ENCODE measurements around the gene IL17REL.

DNA sequence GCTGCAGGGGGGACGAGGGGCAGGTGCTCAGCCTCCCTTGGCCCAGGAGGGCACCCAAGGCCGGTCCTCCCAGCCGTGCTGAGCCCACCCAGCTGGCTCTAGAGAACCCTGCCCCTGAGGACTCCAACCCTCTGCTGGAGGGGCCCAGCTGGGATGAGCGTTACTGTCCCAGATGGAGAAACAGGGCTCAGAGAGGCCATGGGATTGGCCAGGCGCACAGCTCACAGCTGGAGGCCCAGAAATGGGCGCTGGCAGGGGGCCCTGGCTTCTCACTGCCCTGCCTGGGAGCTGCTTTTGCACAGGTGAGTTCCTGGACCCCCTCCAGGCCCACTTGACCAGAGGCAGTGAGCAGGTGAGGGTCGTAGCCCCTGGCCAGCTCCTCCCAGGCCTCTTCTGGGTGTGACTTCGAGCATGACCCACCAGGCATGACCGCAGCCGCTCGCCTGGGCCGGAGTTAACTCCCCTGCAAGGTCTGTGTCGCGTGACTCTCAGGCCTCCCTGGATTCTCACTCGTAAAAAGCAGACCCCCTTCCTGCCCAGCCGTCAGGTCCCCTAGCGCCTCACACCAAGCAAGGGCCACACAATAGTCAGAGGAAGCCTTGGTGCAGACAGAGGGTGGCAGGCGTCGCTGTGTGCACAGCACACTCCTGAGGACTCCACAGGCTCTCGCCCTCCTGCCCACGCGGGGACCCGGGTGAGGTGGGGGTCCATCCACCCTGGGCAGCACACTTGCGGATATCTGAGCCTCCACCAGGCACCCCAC, 19.7 kb upstream of the IL17REL start:
- TF ChIP-seq, protein P1, sequence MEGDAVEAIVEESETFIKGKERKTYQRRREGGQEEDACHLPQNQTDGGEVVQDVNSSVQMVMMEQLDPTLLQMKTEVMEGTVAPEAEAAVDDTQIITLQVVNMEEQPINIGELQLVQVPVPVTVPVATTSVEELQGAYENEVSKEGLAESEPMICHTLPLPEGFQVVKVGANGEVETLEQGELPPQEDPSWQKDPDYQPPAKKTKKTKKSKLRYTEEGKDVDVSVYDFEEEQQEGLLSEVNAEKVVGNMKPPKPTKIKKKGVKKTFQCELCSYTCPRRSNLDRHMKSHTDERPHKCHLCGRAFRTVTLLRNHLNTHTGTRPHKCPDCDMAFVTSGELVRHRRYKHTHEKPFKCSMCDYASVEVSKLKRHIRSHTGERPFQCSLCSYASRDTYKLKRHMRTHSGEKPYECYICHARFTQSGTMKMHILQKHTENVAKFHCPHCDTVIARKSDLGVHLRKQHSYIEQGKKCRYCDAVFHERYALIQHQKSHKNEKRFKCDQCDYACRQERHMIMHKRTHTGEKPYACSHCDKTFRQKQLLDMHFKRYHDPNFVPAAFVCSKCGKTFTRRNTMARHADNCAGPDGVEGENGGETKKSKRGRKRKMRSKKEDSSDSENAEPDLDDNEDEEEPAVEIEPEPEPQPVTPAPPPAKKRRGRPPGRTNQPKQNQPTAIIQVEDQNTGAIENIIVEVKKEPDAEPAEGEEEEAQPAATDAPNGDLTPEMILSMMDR (IDR thresholded peaks at IDR 0.05) = no peak
- TF ChIP-seq POLR2A (IDR thresholded peaks at IDR 0.05) (no peak), POLR2AphosphoS5 (IDR thresholded peaks at IDR 0.05) (no peak)
